ENCODE results near the gene FBXO42.

- no peak for TF ChIP-seq EP300 (IDR thresholded peaks at IDR 0.05; ENCODE audit: low read length)
- TF ChIP-seq ZNF282 (CRISPR knock-in tag; IDR thresholded peaks at IDR 0.05), result no peak
- TF ChIP-seq NCOA1 (IDR thresholded peaks at IDR 0.05; ENCODE audit: low read depth), result no peak
- no peak for TF ChIP-seq SMARCB1 (IDR thresholded peaks at IDR 0.05; ENCODE audit: insufficient read length, low read depth)
- TF ChIP-seq EZH2 (IDR thresholded peaks at IDR 0.05; ENCODE audit: borderline replicate concordance, low read depth, low read length), result no peak
- TF ChIP-seq NR1H2 (CRISPR knock-in tag; IDR thresholded peaks at IDR 0.05), result no peak
- TF ChIP-seq GTF2E2 (tag; IDR thresholded peaks at IDR 0.05), result no peak
- no peak for TF ChIP-seq CTCF (IDR thresholded peaks at IDR 0.05 in 2 of 3, conservative IDR thresholded peaks at IDR 0.05 in 1 of 3; ENCODE audit: insufficient read depth in 2 of 3, low read depth in 1 of 3, low read length in 3 of 3)
- TF ChIP-seq CREB3L1 (IDR thresholded peaks at IDR 0.05; ENCODE audit: borderline replicate concordance, low read depth), result no peak
- no peak for TF ChIP-seq JUND (IDR thresholded peaks at IDR 0.05; ENCODE audit: borderline replicate concordance, low read depth, low read length)
- TF ChIP-seq JUND (tag; IDR thresholded peaks at IDR 0.05; ENCODE audit: borderline replicate concordance, low read depth, low read length), result no peak; the same call in 2 of the 3 replicates
- TF ChIP-seq SIRT6 (IDR thresholded peaks at IDR 0.05; ENCODE audit: low read depth, low read length), result no peak
- peak; percentile 47; the same call in 1 of the 2 replicates for TF ChIP-seq POLR2A (conservative IDR thresholded peaks at IDR 0.05)
- no peak for TF ChIP-seq TAF1 (IDR thresholded peaks at IDR 0.05; ENCODE audit: control insufficient read depth, extremely low read depth, insufficient read depth, low read length, severe bottlenecking)
- no peak for TF ChIP-seq ZFP36 (IDR thresholded peaks at IDR 0.05; ENCODE audit: low read depth, low read length, partially characterized antibody)
Measured at GRCh38 chr1:16215882-16216753, 136.2 kb downstream of the FBXO42 start.

Measured in K562 (cell line).